ENCODE data around the gene OR5L2.

DNA sequence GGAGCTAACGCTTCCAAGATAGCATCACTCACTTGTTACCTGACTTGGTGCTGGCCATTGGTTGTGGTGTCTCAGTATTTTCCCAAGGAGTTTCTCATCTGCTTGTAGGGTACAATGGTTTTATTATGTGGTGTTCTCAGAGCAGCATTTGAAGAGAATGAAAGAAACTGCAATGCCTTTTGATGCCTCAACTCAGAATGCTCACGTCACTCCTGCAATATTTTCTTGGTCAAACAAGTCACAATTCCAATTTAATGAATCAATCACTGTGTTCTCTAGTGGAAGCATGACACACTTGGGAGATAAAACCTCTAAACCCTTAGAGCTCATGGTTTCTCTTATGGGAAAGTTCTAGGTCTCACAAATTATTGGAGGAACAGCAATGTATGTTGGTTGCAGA is 33.7 kb upstream of the OR5L2 start:
- TF ChIP-seq EZH2 (IDR thresholded peaks at IDR 0.05) (no peak), JUND (IDR thresholded peaks at IDR 0.05) (no peak), ZNF274 (IDR thresholded peaks at IDR 0.05; ENCODE audit: low read depth, low read length) (no peak), POLR2A (IDR thresholded peaks at IDR 0.05; ENCODE audit: borderline replicate concordance, extremely low read depth, insufficient read depth, insufficient read length) (no peak), CEBPB (IDR thresholded peaks at IDR 0.05; ENCODE audit: low read depth) (no peak), POLR2AphosphoS5 (IDR thresholded peaks at IDR 0.05; ENCODE audit: low read depth, low read length) (no peak), SP1 (IDR thresholded peaks at IDR 0.05; ENCODE audit: low read depth) (no peak), YY1 (IDR thresholded peaks at IDR 0.05; ENCODE audit: extremely low read depth, insufficient replicate concordance, low read depth, low read length) (no peak)
- TF ChIP-seq, protein P1, sequence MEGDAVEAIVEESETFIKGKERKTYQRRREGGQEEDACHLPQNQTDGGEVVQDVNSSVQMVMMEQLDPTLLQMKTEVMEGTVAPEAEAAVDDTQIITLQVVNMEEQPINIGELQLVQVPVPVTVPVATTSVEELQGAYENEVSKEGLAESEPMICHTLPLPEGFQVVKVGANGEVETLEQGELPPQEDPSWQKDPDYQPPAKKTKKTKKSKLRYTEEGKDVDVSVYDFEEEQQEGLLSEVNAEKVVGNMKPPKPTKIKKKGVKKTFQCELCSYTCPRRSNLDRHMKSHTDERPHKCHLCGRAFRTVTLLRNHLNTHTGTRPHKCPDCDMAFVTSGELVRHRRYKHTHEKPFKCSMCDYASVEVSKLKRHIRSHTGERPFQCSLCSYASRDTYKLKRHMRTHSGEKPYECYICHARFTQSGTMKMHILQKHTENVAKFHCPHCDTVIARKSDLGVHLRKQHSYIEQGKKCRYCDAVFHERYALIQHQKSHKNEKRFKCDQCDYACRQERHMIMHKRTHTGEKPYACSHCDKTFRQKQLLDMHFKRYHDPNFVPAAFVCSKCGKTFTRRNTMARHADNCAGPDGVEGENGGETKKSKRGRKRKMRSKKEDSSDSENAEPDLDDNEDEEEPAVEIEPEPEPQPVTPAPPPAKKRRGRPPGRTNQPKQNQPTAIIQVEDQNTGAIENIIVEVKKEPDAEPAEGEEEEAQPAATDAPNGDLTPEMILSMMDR (IDR thresholded peaks at IDR 0.05 in 2 of 3, conservative IDR thresholded peaks at IDR 0.05 in 1 of 3; ENCODE audit: borderline replicate concordance in 1 of 3, insufficient read depth in 1 of 3, low read depth in 2 of 3, low read length in 2 of 3): no peak
- TF ChIP-seq, protein P2, sequence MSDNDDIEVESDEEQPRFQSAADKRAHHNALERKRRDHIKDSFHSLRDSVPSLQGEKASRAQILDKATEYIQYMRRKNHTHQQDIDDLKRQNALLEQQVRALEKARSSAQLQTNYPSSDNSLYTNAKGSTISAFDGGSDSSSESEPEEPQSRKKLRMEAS (IDR thresholded peaks at IDR 0.05): no peak
- TF ChIP-seq, protein P3, sequence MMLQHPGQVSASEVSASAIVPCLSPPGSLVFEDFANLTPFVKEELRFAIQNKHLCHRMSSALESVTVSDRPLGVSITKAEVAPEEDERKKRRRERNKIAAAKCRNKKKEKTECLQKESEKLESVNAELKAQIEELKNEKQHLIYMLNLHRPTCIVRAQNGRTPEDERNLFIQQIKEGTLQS (IDR thresholded peaks at IDR 0.05): no peak
- TF ChIP-seq, protein P4, sequence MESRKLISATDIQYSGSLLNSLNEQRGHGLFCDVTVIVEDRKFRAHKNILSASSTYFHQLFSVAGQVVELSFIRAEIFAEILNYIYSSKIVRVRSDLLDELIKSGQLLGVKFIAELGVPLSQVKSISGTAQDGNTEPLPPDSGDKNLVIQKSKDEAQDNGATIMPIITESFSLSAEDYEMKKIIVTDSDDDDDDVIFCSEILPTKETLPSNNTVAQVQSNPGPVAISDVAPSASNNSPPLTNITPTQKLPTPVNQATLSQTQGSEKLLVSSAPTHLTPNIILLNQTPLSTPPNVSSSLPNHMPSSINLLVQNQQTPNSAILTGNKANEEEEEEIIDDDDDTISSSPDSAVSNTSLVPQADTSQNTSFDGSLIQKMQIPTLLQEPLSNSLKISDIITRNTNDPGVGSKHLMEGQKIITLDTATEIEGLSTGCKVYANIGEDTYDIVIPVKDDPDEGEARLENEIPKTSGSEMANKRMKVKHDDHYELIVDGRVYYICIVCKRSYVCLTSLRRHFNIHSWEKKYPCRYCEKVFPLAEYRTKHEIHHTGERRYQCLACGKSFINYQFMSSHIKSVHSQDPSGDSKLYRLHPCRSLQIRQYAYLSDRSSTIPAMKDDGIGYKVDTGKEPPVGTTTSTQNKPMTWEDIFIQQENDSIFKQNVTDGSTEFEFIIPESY (IDR thresholded peaks at IDR 0.05; ENCODE audit: extremely low read depth, insufficient replicate concordance, low read length): no peak
- TF ChIP-seq, protein P5, sequence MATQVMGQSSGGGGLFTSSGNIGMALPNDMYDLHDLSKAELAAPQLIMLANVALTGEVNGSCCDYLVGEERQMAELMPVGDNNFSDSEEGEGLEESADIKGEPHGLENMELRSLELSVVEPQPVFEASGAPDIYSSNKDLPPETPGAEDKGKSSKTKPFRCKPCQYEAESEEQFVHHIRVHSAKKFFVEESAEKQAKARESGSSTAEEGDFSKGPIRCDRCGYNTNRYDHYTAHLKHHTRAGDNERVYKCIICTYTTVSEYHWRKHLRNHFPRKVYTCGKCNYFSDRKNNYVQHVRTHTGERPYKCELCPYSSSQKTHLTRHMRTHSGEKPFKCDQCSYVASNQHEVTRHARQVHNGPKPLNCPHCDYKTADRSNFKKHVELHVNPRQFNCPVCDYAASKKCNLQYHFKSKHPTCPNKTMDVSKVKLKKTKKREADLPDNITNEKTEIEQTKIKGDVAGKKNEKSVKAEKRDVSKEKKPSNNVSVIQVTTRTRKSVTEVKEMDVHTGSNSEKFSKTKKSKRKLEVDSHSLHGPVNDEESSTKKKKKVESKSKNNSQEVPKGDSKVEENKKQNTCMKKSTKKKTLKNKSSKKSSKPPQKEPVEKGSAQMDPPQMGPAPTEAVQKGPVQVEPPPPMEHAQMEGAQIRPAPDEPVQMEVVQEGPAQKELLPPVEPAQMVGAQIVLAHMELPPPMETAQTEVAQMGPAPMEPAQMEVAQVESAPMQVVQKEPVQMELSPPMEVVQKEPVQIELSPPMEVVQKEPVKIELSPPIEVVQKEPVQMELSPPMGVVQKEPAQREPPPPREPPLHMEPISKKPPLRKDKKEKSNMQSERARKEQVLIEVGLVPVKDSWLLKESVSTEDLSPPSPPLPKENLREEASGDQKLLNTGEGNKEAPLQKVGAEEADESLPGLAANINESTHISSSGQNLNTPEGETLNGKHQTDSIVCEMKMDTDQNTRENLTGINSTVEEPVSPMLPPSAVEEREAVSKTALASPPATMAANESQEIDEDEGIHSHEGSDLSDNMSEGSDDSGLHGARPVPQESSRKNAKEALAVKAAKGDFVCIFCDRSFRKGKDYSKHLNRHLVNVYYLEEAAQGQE (IDR thresholded peaks at IDR 0.05; ENCODE audit: low read depth): no peak
